Measurements from ENCODE around the gene SGF29. TPM values are rescaled to one million over a fixed set of nuclear protein-coding genes. Genes with fewer than 3 reads are reported as not detected.

Gene SGF29
- total and polyA plus RNA-seq, 2 experiments from 2014 or later, result 10.0 to 17.6 TPM

DNA sequence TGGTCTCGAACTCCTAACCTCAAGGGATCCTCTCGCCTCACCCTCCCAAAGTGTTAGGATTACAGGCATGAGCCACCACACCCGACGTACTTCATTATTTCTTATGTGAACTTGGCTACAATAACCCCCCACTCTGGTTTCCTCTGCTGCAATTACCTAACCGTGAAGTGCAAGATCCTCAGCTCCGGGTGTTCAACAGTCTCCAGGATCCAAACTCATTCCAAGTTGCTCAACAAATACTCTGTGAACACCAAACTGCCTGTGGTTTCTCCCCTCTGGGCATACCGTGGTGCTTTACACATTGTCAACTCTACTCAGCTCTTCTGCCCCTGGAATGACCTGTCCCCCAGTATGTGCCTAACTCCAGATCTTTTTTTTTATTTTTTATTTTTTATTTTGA, 62.9 kb downstream of the SGF29 start (continued):
- TF ChIP-seq, protein P1, sequence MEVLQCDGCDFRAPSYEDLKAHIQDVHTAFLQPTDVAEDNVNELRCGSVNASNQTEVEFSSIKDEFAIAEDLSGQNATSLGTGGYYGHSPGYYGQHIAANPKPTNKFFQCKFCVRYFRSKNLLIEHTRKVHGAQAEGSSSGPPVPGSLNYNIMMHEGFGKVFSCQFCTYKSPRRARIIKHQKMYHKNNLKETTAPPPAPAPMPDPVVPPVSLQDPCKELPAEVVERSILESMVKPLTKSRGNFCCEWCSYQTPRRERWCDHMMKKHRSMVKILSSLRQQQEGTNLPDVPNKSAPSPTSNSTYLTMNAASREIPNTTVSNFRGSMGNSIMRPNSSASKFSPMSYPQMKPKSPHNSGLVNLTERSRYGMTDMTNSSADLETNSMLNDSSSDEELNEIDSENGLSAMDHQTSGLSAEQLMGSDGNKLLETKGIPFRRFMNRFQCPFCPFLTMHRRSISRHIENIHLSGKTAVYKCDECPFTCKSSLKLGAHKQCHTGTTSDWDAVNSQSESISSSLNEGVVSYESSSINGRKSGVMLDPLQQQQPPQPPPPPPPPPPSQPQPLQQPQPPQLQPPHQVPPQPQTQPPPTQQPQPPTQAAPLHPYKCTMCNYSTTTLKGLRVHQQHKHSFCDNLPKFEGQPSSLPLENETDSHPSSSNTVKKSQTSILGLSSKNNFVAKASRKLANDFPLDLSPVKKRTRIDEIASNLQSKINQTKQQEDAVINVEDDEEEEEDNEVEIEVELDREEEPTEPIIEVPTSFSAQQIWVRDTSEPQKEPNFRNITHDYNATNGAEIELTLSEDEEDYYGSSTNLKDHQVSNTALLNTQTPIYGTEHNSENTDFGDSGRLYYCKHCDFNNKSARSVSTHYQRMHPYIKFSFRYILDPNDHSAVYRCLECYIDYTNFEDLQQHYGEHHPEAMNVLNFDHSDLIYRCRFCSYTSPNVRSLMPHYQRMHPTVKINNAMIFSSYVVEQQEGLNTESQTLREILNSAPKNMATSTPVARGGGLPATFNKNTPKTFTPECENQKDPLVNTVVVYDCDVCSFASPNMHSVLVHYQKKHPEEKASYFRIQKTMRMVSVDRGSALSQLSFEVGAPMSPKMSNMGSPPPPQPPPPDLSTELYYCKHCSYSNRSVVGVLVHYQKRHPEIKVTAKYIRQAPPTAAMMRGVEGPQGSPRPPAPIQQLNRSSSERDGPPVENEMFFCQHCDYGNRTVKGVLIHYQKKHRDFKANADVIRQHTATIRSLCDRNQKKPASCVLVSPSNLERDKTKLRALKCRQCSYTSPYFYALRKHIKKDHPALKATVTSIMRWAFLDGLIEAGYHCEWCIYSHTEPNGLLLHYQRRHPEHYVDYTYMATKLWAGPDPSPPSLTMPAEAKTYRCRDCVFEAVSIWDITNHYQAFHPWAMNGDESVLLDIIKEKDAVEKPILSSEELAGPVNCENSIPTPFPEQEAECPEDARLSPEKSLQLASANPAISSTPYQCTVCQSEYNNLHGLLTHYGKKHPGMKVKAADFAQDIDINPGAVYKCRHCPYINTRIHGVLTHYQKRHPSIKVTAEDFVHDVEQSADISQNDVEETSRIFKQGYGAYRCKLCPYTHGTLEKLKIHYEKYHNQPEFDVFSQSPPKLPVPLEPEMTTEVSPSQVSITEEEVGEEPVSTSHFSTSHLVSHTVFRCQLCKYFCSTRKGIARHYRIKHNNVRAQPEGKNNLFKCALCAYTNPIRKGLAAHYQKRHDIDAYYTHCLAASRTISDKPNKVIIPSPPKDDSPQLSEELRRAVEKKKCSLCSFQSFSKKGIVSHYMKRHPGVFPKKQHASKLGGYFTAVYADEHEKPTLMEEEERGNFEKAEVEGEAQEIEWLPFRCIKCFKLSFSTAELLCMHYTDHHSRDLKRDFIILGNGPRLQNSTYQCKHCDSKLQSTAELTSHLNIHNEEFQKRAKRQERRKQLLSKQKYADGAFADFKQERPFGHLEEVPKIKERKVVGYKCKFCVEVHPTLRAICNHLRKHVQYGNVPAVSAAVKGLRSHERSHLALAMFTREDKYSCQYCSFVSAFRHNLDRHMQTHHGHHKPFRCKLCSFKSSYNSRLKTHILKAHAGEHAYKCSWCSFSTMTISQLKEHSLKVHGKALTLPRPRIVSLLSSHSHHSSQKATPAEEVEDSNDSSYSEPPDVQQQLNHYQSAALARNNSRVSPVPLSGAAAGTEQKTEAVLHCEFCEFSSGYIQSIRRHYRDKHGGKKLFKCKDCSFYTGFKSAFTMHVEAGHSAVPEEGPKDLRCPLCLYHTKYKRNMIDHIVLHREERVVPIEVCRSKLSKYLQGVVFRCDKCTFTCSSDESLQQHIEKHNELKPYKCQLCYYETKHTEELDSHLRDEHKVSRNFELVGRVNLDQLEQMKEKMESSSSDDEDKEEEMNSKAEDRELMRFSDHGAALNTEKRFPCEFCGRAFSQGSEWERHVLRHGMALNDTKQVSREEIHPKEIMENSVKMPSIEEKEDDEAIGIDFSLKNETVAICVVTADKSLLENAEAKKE (CRISPR knock-in tag; IDR thresholded peaks at IDR 0.05), result no peak
- TF ChIP-seq EZH2 (IDR thresholded peaks at IDR 0.05; ENCODE audit: low read depth, unreplicated experiment), result no peak

DNA sequence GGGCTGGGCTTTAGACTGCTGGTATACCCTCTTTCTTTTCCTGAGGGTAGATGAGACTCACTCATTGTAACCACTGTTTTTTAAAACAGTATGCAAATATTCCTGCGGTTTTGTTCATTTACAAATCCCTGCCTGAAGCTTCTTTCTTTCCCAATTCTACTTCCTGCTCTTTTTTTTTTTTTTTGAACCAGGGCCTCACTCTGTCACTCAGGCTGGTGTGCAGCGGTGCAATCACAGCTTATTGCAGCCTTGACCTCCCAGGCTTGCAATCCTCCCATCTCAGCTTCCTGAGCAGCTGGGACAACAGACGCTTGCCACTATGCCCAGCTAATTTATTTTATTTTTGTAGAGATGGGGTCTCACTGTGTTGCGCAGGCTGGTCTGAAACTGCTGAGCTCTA, 64.2 kb downstream of the SGF29 start:
- H3K9me2 ChIP-seq (ENCODE audit: insufficient read depth), result no peaks in the 10 kb centered on the region
- H3K27ac Mint-ChIP-seq, result peak overlapping the region; percentile 83
- H3K4me3 ChIP-seq, result no peak overlapping the region
- H3K79me2 ChIP-seq (replicated peaks; ENCODE audit: insufficient read depth), result no peaks in the 10 kb centered on the region
- H3K36me3 Mint-ChIP-seq (ENCODE audit: low read depth), result no peaks in the 10 kb centered on the region
- H3K4me3 Mint-ChIP-seq, result no peak overlapping the region
- no peaks in the 10 kb centered on the region for H3K27me3 ChIP-seq (ENCODE audit: insufficient read depth)
- peak overlapping the region; percentile 89 for H3K27ac ChIP-seq (ENCODE audit: low read depth)
- no peaks in the 10 kb centered on the region for H4K20me1 ChIP-seq (replicated peaks; ENCODE audit: insufficient read depth)
- no peaks in the 10 kb centered on the region for H3K27me3 Mint-ChIP-seq (ENCODE audit: insufficient read depth, low read depth, poor library complexity)
- peaks cover 25% of the 10 kb centered on the region for H3K4me1 Mint-ChIP-seq
- ATAC-seq (no peak), DNase-seq (ENCODE audit: low spot score) (peak; percentile 34)
- peaks cover 11% of the 10 kb centered on the region for H3K4me1 ChIP-seq (ENCODE audit: insufficient read depth)
- H3F3A ChIP-seq (replicated peaks; ENCODE audit: low read depth), result peaks cover 6% of the 10 kb centered on the region; the same call in 1 of the 2 replicates
- peak overlapping the region; percentile 53 for H3K4me2 ChIP-seq
- H2AFZ ChIP-seq, result no peak overlapping the region
- no peaks in the 10 kb centered on the region for H3K9me3 Mint-ChIP-seq
- no peaks in the 10 kb centered on the region for H3K36me3 ChIP-seq (ENCODE audit: insufficient read depth)
- TF ChIP-seq CREB1 (CRISPR knock-in tag; IDR thresholded peaks at IDR 0.05; ENCODE audit: low read depth) (no peak), STAT1 (IDR thresholded peaks at IDR 0.05; ENCODE audit: unreplicated experiment) (no peak), POLR2AphosphoS5 (IDR thresholded peaks at IDR 0.05; ENCODE audit: low read depth) (no peak), NANOG (IDR thresholded peaks at IDR 0.05; ENCODE audit: borderline replicate concordance) (peak; percentile 12; the same call in 1 of the 2 replicates), EZH2 (IDR thresholded peaks at IDR 0.05; ENCODE audit: low read depth, unreplicated experiment) (no peak)
- TF ChIP-seq, protein P2, sequence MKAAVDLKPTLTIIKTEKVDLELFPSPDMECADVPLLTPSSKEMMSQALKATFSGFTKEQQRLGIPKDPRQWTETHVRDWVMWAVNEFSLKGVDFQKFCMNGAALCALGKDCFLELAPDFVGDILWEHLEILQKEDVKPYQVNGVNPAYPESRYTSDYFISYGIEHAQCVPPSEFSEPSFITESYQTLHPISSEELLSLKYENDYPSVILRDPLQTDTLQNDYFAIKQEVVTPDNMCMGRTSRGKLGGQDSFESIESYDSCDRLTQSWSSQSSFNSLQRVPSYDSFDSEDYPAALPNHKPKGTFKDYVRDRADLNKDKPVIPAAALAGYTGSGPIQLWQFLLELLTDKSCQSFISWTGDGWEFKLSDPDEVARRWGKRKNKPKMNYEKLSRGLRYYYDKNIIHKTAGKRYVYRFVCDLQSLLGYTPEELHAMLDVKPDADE (IDR thresholded peaks at IDR 0.05), result no peak
- TF ChIP-seq, protein P3, sequence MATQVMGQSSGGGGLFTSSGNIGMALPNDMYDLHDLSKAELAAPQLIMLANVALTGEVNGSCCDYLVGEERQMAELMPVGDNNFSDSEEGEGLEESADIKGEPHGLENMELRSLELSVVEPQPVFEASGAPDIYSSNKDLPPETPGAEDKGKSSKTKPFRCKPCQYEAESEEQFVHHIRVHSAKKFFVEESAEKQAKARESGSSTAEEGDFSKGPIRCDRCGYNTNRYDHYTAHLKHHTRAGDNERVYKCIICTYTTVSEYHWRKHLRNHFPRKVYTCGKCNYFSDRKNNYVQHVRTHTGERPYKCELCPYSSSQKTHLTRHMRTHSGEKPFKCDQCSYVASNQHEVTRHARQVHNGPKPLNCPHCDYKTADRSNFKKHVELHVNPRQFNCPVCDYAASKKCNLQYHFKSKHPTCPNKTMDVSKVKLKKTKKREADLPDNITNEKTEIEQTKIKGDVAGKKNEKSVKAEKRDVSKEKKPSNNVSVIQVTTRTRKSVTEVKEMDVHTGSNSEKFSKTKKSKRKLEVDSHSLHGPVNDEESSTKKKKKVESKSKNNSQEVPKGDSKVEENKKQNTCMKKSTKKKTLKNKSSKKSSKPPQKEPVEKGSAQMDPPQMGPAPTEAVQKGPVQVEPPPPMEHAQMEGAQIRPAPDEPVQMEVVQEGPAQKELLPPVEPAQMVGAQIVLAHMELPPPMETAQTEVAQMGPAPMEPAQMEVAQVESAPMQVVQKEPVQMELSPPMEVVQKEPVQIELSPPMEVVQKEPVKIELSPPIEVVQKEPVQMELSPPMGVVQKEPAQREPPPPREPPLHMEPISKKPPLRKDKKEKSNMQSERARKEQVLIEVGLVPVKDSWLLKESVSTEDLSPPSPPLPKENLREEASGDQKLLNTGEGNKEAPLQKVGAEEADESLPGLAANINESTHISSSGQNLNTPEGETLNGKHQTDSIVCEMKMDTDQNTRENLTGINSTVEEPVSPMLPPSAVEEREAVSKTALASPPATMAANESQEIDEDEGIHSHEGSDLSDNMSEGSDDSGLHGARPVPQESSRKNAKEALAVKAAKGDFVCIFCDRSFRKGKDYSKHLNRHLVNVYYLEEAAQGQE (IDR thresholded peaks at IDR 0.05; ENCODE audit: unreplicated experiment), result no peak

All from GM23338 (cell line).